SK-N-SH (cell line): ENCODE data around the gene BNC2. TPM values are rescaled to one million over a fixed set of nuclear protein-coding genes. Genes with fewer than 3 reads are reported as not detected.
A peak's percentile ranks its signal among the peaks of the same experiment; 100 is the strongest.

Experiments used
- CTCF ChIA-PET: fragments of 300-600, 350-600 bp; formaldehyde crosslinking; extraction: SDS; loops from one replicate; lab custom pipeline; 2021; lab: Yijun Ruan, JAX
- POLR2A ChIA-PET: fragments of 350-600 bp; sonication (Branson Sonifier 250); formaldehyde crosslinking; extraction: SDS; loops from one replicate; lab custom pipeline; 2020; ENCODE audit warnings: antibody characterized with exemption, inconsistent platforms; lab: Yijun Ruan, JAX
- DNase-seq: peaks from one replicate; pipeline ENCODE4 v3.0.0; 2012
- H2AFZ ChIP-seq: fragments of 200-600 bp; sonication (generic); 2 replicates; pipeline ENCODE4 v1.8.1; 2016; ENCODE audit warnings: antibody characterized with exemption, mild to moderate bottlenecking, low read depth
- H3F3A ChIP-seq: fragments of 200-600 bp; sonication (generic); replicated peaks from 2 replicates; pipeline ENCODE3; 2016; ENCODE audit warnings: antibody characterized with exemption, mild to moderate bottlenecking; ENCODE audit not compliant: insufficient read depth
- H3K27ac ChIP-seq, 2 experiments: fragments of 200-500 bp in 1 of 2; fragments of 200-600 bp in 1 of 2; sonication (Bioruptor generic) in 1 of 2; sonication (generic), shearing (Covaris generic) in 1 of 2; 2 replicates each; pipeline versions ENCODE4 v1.5.1 to v1.6.1; 2014 to 2016; ENCODE audit warnings: low read depth in 2 of 2, inconsistent platforms in 1 of 2, low read length in 1 of 2, mild to moderate bottlenecking in 1 of 2, mixed read lengths in 1 of 2
- H3K27me3 ChIP-seq: fragments of 200-600 bp; sonication (generic), shearing (Covaris generic); 2 replicates; pipeline ENCODE4 v1.6.1; 2016; ENCODE audit warnings: mixed run types; ENCODE audit not compliant: insufficient read depth
- H3K36me3 ChIP-seq, 2 experiments: fragments of 200-500 bp in 1 of 2; fragments of 200-600 bp in 1 of 2; sonication (Bioruptor generic) in 1 of 2; sonication (generic) in 1 of 2; replicated peaks in 1 of 2; 2 replicates each; pipeline versions ENCODE3 to v1.5.1; 2014 to 2016; ENCODE audit warnings: low read length in 1 of 2, mild to moderate bottlenecking in 1 of 2; ENCODE audit not compliant: insufficient read depth in 2 of 2, control insufficient read depth in 1 of 2
- H3K4me1 ChIP-seq, 2 experiments: fragments of 200-500 bp in 1 of 2; fragments of 200-600 bp in 1 of 2; sonication (Bioruptor generic) in 1 of 2; sonication (generic), shearing (Covaris generic) in 1 of 2; 2 replicates each; pipeline versions ENCODE4 v1.5.1 to v1.6.1; 2014 to 2016; ENCODE audit warnings: low read depth in 1 of 2, low read length in 1 of 2, mixed run types in 1 of 2; ENCODE audit not compliant: insufficient read depth in 2 of 2, control insufficient read depth in 1 of 2
- H3K4me2 ChIP-seq: fragments of 200-600 bp; sonication (generic), shearing (Covaris generic); 2 replicates; pipeline ENCODE4 v1.6.1; 2017; ENCODE audit warnings: mixed run types
- H3K4me3 ChIP-seq, 2 experiments: fragments of 200-500 bp in 1 of 2; fragments of 200-600 bp in 1 of 2; sonication (Bioruptor generic) in 1 of 2; sonication (generic), shearing (Covaris generic) in 1 of 2; 2 replicates each; pipeline versions ENCODE4 v1.5.1 to v1.8.1; 2014 to 2016; ENCODE audit warnings: low read depth in 2 of 2, inconsistent platforms in 1 of 2, low read length in 1 of 2, mild to moderate bottlenecking in 1 of 2, mixed read lengths in 1 of 2, moderate library complexity in 1 of 2
- H3K79me2 ChIP-seq: fragments of 200-600 bp; sonication (generic); 2 replicates; pipeline ENCODE4 v1.8.1; 2017; ENCODE audit warnings: mild to moderate bottlenecking; ENCODE audit not compliant: insufficient read depth
- H3K9ac ChIP-seq: fragments of 200-600 bp; sonication (generic); 2 replicates; pipeline ENCODE4 v1.6.1; 2017; ENCODE audit warnings: mixed run types
- H3K9me2 ChIP-seq: fragments of 200-600 bp; sonication (generic); 2 replicates; pipeline ENCODE4 v1.6.1; 2017; ENCODE audit warnings: mixed run types
- H3K9me3 ChIP-seq: fragments of 200-600 bp; sonication (generic); 2 replicates; pipeline ENCODE4 v1.6.1; 2017; ENCODE audit warnings: mixed run types, mild to moderate bottlenecking, moderate library complexity
- H4K20me1 ChIP-seq: fragments of 200-600 bp; sonication (generic); 2 replicates; pipeline ENCODE4 v1.6.1; 2017; ENCODE audit warnings: mild to moderate bottlenecking, mixed run types; ENCODE audit not compliant: insufficient read depth
- CHD2 ChIP-seq: fragments of 150-350 bp; IDR thresholded peaks from 2 replicates; pipeline ENCODE4 v1.6.1; 2018; ENCODE audit warnings: low read length; ENCODE audit not compliant: partially characterized antibody
- ELF1 ChIP-seq: IDR thresholded peaks from 2 replicates; pipeline ENCODE4 v1.4.0; 2012
- EP300 ChIP-seq, 2 experiments: IDR thresholded peaks; 2 replicates each; pipeline versions ENCODE4 v1.4.0 to v1.6.1; 2012; ENCODE audit warnings: borderline replicate concordance in 1 of 2, low read depth in 1 of 2, low read length in 1 of 2
- EZH2phosphoT487 ChIP-seq: fragments of 200-600 bp; sonication (generic); IDR thresholded peaks from 2 replicates; pipeline ENCODE4 v1.6.1; 2017; ENCODE audit warnings: low read depth, mixed run types, mild to moderate bottlenecking, antibody characterized with exemption, moderate library complexity, borderline replicate concordance
- FOSL2 ChIP-seq: IDR thresholded peaks from 2 replicates; pipeline ENCODE4 v1.4.0; 2012; ENCODE audit warnings: low read depth, mild to moderate bottlenecking, moderate library complexity, borderline replicate concordance
- FOXJ3 ChIP-seq: sonication (generic); formaldehyde crosslinking; IDR thresholded peaks from 2 replicates; pipeline ENCODE4 v1.5.1; 2020; ENCODE audit warnings: mild to moderate bottlenecking, missing genetic modification reagents
- FOXM1 ChIP-seq: IDR thresholded peaks from 2 replicates; pipeline ENCODE4 v1.4.0; 2012; ENCODE audit warnings: low read depth, mild to moderate bottlenecking
- GABPA ChIP-seq: IDR thresholded peaks from 2 replicates; pipeline ENCODE4 v1.4.0; 2012; ENCODE audit warnings: low read depth, mild to moderate bottlenecking
- GATA2 ChIP-seq: sonication (generic); formaldehyde crosslinking; IDR thresholded peaks from 2 replicates; pipeline ENCODE4 v1.5.0; 2020; ENCODE audit warnings: mild to moderate bottlenecking, missing genetic modification reagents
- IRF3 ChIP-seq: fragments of 150-350 bp; IDR thresholded peaks from 2 replicates; pipeline ENCODE4 v1.6.1; 2016; ENCODE audit warnings: mild to moderate bottlenecking, low read depth, low read length
- MAX ChIP-seq: IDR thresholded peaks from 2 replicates; pipeline ENCODE4 v1.4.0; 2012; ENCODE audit warnings: low read depth
- MXI1 ChIP-seq: IDR thresholded peaks from 2 replicates; pipeline ENCODE4 v1.6.1; 2012; ENCODE audit warnings: mild to moderate bottlenecking, low read depth, low read length, improper control_type of control experiment
- NFIC ChIP-seq: IDR thresholded peaks from 2 replicates; pipeline ENCODE4 v1.4.0; 2012; ENCODE audit warnings: borderline replicate concordance
- PBX3 ChIP-seq: IDR thresholded peaks from 2 replicates; pipeline ENCODE4; 2012
- POLR2AphosphoS5 ChIP-seq: IDR thresholded peaks from 2 replicates; pipeline ENCODE4 v1.6.1; 2012; ENCODE audit warnings: low read depth, low read length
- RAD21 ChIP-seq: IDR thresholded peaks from 2 replicates; pipeline ENCODE4 v1.6.1; 2012; ENCODE audit warnings: mild to moderate bottlenecking, low read length
- RCOR1 ChIP-seq: fragments of 150-350 bp; IDR thresholded peaks from 2 replicates; pipeline ENCODE4 v1.6.1; 2017; ENCODE audit warnings: antibody characterized with exemption, low read length
- SIN3A ChIP-seq: IDR thresholded peaks from 2 replicates; pipeline ENCODE4 v1.6.1; 2012; ENCODE audit warnings: low read depth, mild to moderate bottlenecking, low read length, moderate library complexity, borderline replicate concordance
- TAF1 ChIP-seq: IDR thresholded peaks from 2 replicates; pipeline ENCODE4 v1.6.1; 2012; ENCODE audit warnings: low read depth, mild to moderate bottlenecking, low read length, moderate library complexity, borderline replicate concordance
- TCF12 ChIP-seq: IDR thresholded peaks from 2 replicates; pipeline ENCODE4 v1.4.0; 2012
- YY1 ChIP-seq: IDR thresholded peaks from 2 replicates; pipeline ENCODE4 v1.4.0; 2012; ENCODE audit warnings: low read depth, mild to moderate bottlenecking
- ZBTB33 ChIP-seq: IDR thresholded peaks from 2 replicates; pipeline ENCODE4 v1.4.0; 2012; ENCODE audit warnings: low read depth, borderline replicate concordance
- WGBS: methylation state at CpG from one replicate; pipeline ENCODE4 v1.1.6; 2017; ENCODE audit warnings: low lambda C conversion rate; 5-methylcytosine and 5-hydroxymethylcytosine counted together
- polyA plus RNA-seq, 3 experiments: library from polyadenylated mRNA; depleted of rRNA; stranded (reverse); fragments of >200 nt; gene quantifications; 2 replicates each; pipeline ENCODE4 v1.2.3, GENCODE V29; 2012

The BNC2 gene
- polyA plus RNA-seq, 1 of the 3 experiments (the other 2 are of a cell fraction), result 8.8 TPM

GRCh38 chr9:16411311-16411710, 459.2 kb downstream of the BNC2 start:
- Histone ChIP-seq H3K4me2 (no peak overlapping the region), H3K9me2 (no peaks in the 10 kb centered on the region), H3K27me3 (no peaks in the 10 kb centered on the region), H3K4me3 (no peak overlapping the region), H3K4me1 (peaks cover 0 to 5% of the 10 kb centered on the region in 2 experiments; a peak in 1 of 4 replicates), H3K9ac (no peak overlapping the region), H4K20me1 (no peaks in the 10 kb centered on the region), H3K27ac (peak overlapping the region in 1 of 2 experiments; percentile 16; a peak in 1 of 4 replicates), H3K36me3 (peaks cover 0 to 5% of the 10 kb centered on the region in 2 experiments), H2AFZ (no peak overlapping the region), H3F3A (peaks cover 4% of the 10 kb centered on the region), H3K9me3 (no peaks in the 10 kb centered on the region), H3K79me2 (no peaks in the 10 kb centered on the region)
- DNase-seq, result no peak
- TF ChIP-seq NFIC, result no peak
- no peak for TF ChIP-seq FOXJ3 (CRISPR knock-in tag)
- no peak for TF ChIP-seq YY1
- no peak for TF ChIP-seq GABPA
- TF ChIP-seq MXI1, result no peak
- no peak for TF ChIP-seq RCOR1
- WGBS, result 64% methylated on average over 4 of the region's 4 CpGs
- CTCF ChIA-PET, result no interaction called here
- POLR2A ChIA-PET, result no interaction called here

GRCh38 chr9:16410601-16411280, 459.7 kb downstream of the BNC2 start:
- ChIA-PET POLR2A (no interaction called here), CTCF (no interaction called here)
- Histone ChIP-seq H2AFZ (no peak overlapping the region), H3K9me2 (no peaks in the 10 kb centered on the region), H3K79me2 (no peaks in the 10 kb centered on the region), H3F3A (peaks cover 4% of the 10 kb centered on the region), H3K9ac (no peak overlapping the region), H3K4me2 (no peak overlapping the region), H3K4me1 (peaks cover 0 to 5% of the 10 kb centered on the region in 2 experiments; a peak in 1 of 4 replicates), H3K27me3 (no peaks in the 10 kb centered on the region), H3K36me3 (peaks cover 0 to 5% of the 10 kb centered on the region in 2 experiments), H4K20me1 (no peaks in the 10 kb centered on the region), H3K4me3 (no peak overlapping the region), H3K9me3 (no peaks in the 10 kb centered on the region), H3K27ac (peak overlapping the region in 1 of 2 experiments; percentile 16; a peak in 1 of 4 replicates)
- 52% methylated on average over 6 of the region's 7 CpGs for WGBS
- DNase-seq, result no peak
- TF ChIP-seq EP300 (IDR thresholded peaks at IDR 0.05; ENCODE audit: borderline replicate concordance in 1 of 2, low read depth in 1 of 2, low read length in 1 of 2) (no peak), TAF1 (no peak), YY1 (no peak), NFIC (peak; percentile 39; the same call in 1 of the 2 replicates), SIN3A (no peak), IRF3 (no peak), FOSL2 (peak; percentile 59), ELF1 (no peak), EZH2phosphoT487 (no peak), FOXJ3 (CRISPR knock-in tag) (no peak), GATA2 (CRISPR knock-in tag) (no peak), MAX (no peak), CHD2 (no peak), POLR2AphosphoS5 (no peak), FOXM1 (no peak), PBX3 (peak; percentile 26; the same call in 1 of the 2 replicates), TCF12 (peak; percentile 57; the same call in 1 of the 2 replicates), ZBTB33 (no peak), RAD21 (no peak)
